Measurements from ENCODE around the gene CUL9. TPM values are rescaled to one million over a fixed set of nuclear protein-coding genes. Genes with fewer than 3 reads are reported as not detected.

Gene CUL9
- total RNA-seq, 1 donor from 2014 or later = 15.6 TPM

DNA sequence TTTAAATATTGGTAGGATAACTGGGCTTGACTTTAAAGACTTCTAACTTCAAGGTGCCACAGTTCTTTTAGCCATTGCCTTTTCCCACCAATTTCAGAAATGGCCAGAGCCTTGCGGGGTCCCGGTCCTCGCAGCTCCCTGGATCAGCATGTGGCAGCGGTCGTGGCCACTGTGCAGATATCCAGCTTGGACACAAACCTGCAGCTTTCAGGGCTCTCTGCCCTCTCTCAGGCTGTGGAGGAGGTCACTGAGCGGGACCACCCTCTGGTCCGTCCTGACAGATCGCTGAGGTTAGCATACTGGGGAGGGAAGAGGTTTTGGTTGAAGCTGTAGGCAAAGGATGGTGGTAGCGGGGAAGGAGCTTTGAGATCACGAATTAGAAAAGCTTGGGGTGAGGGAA, 6.4 kb downstream of the CUL9 start:
- DNase-seq (ENCODE audit: low spot score) = no peak
- intact Hi-C loops (cut with DNase I) = no loop called here

GRCh38 chr6:43189776-43190304, 7.8 kb downstream of the CUL9 start:
- DNase-seq (ENCODE audit: low spot score) = no peak
- intact Hi-C loops (cut with DNase I) = no loop called here

DNA sequence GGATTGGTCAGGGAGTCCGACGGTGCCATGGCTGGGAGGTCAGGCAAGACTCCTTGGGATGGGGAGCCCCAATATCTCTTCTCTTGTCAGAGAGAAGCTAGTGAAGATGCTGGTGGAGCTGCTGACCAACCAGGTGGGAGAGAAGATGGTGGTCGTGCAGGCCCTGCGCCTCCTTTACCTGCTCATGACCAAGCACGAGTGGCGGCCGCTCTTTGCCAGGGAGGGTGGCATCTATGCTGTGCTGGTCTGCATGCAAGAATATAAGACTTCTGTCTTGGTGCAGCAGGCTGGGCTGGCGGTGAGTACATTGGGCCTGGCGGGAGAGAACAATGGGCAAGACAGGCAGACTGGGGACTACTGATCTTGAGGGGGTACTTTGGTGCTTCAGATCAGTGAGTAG, 10.9 kb downstream of the CUL9 start:
- DNase-seq (ENCODE audit: low spot score) = no peak
- intact Hi-C loops (cut with DNase I) = no loop called here

- intact Hi-C loops (cut with DNase I) = no loop called here
These were observed 11.9 kb downstream of the CUL9 start for GRCh38 chr6:43193929-43194328.

DNA sequence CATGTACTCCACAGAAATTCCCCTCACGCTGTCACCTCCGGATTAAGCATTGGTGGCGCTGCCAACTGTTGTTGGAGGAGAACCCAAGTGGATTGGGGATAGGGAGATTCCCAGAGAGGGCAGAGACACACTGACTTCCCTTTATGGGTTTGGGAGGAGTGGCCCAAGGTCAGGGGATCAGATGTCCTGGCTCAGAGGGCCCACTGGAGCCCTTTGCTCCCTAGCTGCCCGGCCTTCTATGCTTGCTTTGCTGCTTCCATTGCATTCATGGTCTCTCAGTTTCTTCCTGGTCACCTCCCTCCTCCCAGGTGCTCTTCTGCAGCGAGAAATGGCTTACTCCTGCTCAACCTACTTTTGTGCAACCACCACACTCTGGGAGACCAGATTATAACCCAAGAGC, 14.3 kb downstream of the CUL9 start:
- intact Hi-C loops (cut with DNase I) = no loop called here
- no peak for DNase-seq (ENCODE audit: low spot score)

More at GRCh38 chr6:43193929-43194328, 11.9 kb downstream of the CUL9 start:
- no peak for DNase-seq (ENCODE audit: low spot score)

GRCh38 chr6:43199912-43200311, 17.9 kb downstream of the CUL9 start:
- no peak for DNase-seq (ENCODE audit: low spot score)
- intact Hi-C loops (cut with DNase I) = no loop called here

- DNase-seq (ENCODE audit: low spot score) = no peak
- intact Hi-C loops (cut with DNase I) = no loop called here
These were observed 18.5 kb downstream of the CUL9 start for GRCh38 chr6:43200541-43200940.

- intact Hi-C loops (cut with DNase I) = no loop called here
- DNase-seq (ENCODE audit: low spot score) = no peak
These were observed 20.5 kb downstream of the CUL9 start for GRCh38 chr6:43202451-43202850.

GRCh38 chr6:43203029-43203717, 21.2 kb downstream of the CUL9 start:
- intact Hi-C loops (cut with DNase I) = no loop called here
- DNase-seq (ENCODE audit: low spot score) = no peak

GRCh38 chr6:43203718-43204095, 21.7 kb downstream of the CUL9 start:
- DNase-seq (ENCODE audit: low spot score) = no peak
- intact Hi-C loops (cut with DNase I) = no loop called here

DNA sequence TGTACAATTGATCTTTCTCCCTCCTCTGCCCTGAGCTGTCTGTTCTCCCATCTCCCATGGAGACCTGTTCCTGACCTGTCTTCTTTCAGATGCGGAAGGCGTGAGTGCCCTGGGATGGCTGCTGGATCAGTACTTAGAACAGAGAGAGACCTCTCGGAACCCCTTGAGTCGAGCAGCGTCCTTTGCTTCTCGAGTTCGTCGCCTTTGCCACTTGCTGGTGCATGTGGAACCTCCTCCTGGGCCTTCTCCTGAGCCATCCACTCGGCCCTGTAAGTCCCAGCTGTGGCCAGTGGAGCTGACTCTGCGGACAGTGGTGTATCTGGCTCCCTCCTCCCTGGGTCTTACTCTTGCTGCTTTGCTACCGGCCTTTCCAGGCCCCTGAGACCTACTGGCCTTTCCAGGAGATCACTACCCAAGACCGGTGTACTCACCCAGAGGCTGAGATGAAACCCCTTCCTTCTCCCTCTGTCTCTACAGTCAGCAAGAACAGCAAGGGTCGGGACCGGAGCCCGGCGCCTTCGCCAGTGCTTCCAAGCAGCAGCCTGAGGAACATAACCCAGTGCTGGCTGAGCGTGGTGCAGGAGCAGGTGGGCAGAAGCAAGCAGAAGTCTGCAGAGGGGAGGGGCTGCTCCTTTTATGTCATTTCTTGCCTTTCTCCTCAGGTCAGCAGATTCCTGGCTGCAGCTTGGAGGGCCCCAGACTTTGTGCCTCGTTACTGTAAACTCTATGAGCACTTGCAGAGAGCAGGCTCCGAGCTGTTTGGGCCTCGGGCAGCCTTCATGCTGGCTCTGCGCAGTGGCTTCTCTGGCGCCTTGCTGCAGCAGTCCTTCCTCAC, 22.5 kb downstream of the CUL9 start:
- DNase-seq (ENCODE audit: low spot score) = no peak
- intact Hi-C loops (cut with DNase I) = no loop called here

- DNase-seq (ENCODE audit: low spot score) = no peak
- intact Hi-C loops (cut with DNase I) = no loop called here
These were observed 23.9 kb downstream of the CUL9 start for GRCh38 chr6:43205849-43206248.

DNA sequence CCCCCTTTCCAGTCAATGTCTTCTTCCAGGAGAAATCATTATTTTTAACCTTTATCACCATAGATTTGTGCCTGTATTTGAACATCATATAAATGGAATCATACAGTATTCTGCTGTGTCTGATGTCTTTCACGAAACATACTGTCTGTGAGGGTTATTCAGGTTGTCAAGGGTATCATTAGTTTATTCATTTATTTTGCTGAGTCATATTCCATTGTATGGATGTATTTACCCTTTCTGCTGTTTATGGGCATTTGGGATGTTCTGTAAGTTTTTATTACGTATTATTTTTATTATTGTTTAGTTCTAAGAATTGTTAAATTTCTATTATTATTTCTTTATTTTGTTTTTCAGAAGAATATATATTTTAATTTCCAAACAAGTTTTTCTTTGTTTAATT, 25.3 kb downstream of the CUL9 start:
- intact Hi-C loops (cut with DNase I) = no loop called here

DNA sequence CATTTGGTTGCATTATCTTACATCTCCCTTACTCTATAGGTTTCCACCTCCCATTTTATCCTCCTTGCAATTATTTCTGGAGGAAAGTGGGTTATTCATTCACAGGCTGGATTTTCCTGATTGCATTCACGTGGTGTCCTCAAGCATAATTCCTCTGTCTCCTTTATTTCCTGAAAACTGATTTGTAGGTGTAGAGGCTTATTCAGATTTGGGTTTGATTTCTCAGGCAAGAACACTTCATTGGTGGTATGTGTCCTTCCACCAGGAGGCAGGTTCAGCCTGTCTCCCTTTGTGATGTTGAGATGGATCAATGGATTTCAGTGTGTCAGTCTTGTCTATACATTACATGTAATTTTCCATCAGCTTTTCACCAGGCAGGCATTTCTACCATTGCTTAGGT, 30.0 kb downstream of the CUL9 start:
- intact Hi-C loops (cut with DNase I) = no loop called here

More for the DNA sequence above, 25.3 kb downstream of the CUL9 start:
- no peak for DNase-seq (ENCODE audit: low spot score)

GRCh38 chr6:43213431-43213830, 31.4 kb downstream of the CUL9 start:
- intact Hi-C loops (cut with DNase I) = no loop called here
- no peak for DNase-seq (ENCODE audit: low spot score)

More for the DNA sequence above, 30.0 kb downstream of the CUL9 start:
- DNase-seq (ENCODE audit: low spot score) = no peak

- no peak for DNase-seq (ENCODE audit: low spot score)
- intact Hi-C loops (cut with DNase I) = no loop called here
These were observed 33.1 kb downstream of the CUL9 start for GRCh38 chr6:43215066-43215465.

GRCh38 chr6:43216200-43216599, 34.2 kb downstream of the CUL9 start:
- DNase-seq (ENCODE audit: low spot score) = no peak
- intact Hi-C loops (cut with DNase I) = no loop called here

- no peak for DNase-seq (ENCODE audit: low spot score)
- intact Hi-C loops (cut with DNase I) = no loop called here
These were observed 35.4 kb downstream of the CUL9 start for GRCh38 chr6:43217351-43217750.

DNA sequence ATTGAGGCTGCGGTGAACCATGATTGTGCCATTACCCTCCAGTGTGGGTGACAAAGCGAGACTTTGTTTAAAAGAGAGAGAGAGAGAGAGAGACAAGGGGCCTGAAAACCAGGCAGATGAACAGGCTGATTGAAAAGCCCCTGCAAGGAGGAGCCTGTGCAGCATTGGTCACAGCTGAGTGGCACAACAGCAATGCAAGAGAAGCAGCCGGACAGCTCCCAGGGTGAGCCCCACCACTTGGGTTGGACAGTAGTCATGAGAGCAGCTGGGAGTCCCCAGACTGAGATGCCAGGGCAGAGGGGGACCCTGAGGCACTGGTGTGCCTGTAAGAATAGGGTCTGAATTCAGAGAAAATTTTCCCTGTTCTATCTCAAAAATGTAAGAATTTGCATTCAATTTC, 37.1 kb downstream of the CUL9 start:
- intact Hi-C loops (cut with DNase I) = no loop called here
- DNase-seq (ENCODE audit: low spot score) = no peak

DNA sequence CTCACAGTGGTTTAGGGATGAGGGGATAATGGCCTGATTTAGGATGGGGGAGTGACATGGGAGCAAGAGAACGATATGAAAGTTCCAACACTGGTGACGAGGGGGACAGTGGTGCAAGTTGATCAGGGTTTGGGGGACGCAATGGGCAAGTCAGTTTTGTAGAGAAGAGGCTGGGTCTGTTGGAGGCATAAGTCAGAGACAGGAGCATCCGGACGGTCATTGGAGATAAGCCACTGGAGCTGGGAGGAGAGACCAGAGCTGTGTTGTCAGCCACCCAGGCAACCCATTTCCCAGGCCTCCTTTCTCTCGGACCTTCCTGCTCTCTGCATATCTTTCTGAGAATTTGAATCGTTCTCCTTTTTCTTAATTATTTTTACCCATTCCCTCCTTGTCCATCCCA, 37.8 kb downstream of the CUL9 start:
- no peak for DNase-seq (ENCODE audit: low spot score)
- intact Hi-C loops (cut with DNase I) = no loop called here

- intact Hi-C loops (cut with DNase I) = no loop called here
- DNase-seq (ENCODE audit: low spot score) = no peak
These were observed 38.5 kb downstream of the CUL9 start for GRCh38 chr6:43220439-43220951.

Measured in cardiac septum (tissue), 1 donor.